Endothelial cell of umbilical vein (primary cell): ENCODE measurements around the gene PSMD13. TPM values are rescaled to one million over a fixed set of nuclear protein-coding genes. Genes with fewer than 3 reads are reported as not detected.
A peak's percentile ranks its signal among the peaks of the same experiment; 100 is the strongest.

Source experiments
- BruUV-seq: library from RNA; stranded (reverse); fragments of 400-500 nt; replicated peaks from 2 replicates; lab custom pipeline; 2021; lab: Mats Ljungman, UMichigan
- CTCF ChIA-PET: fragments of 300-600, 350-600 bp; sonication (Branson Sonifier 250); formaldehyde crosslinking; loops from one replicate; lab custom pipeline; 2021; ENCODE audit warnings: antibody characterized with exemption, inconsistent platforms; lab: Charles Lee
- POLR2A ChIA-PET: fragments of 300-600, 350-600 bp; sonication (Branson Sonifier 250); formaldehyde crosslinking; loops from one replicate; lab custom pipeline; 2021; ENCODE audit warnings: antibody characterized with exemption, inconsistent platforms; lab: Charles Lee
- DNase-seq: peaks from one replicate; pipeline ENCODE4 v3.0.0-alpha.2; 2011; ENCODE audit warnings: low read depth, low spot score
- FAIRE-seq: peaks from 2 replicates; lab custom pipeline; 2011; peaks lifted over from hg19 to GRCh38; lab: Jason Lieb, UNC
- H2AFZ ChIP-seq: 2 replicates; pipeline ENCODE4 v1.6.0; 2012; ENCODE audit warnings: low read depth, low read length, control low read depth, inconsistent platforms
- H3K27ac ChIP-seq: 2 replicates; pipeline ENCODE4 v1.5.1; 2011; ENCODE audit warnings: low read depth, mild to moderate bottlenecking, control low read depth, low read length, moderate library complexity; ENCODE audit not compliant: insufficient read depth
- H3K27me3 ChIP-seq, 2 experiments: 2 replicates each; pipeline versions ENCODE4 v1.6.0 to v1.6.1; 2011; ENCODE audit warnings: low read length in 2 of 2, mixed read lengths in 1 of 2; ENCODE audit not compliant: control insufficient read depth in 2 of 2, insufficient read depth in 2 of 2
- H3K36me3 ChIP-seq, 2 experiments: 2 replicates in 1 of 2; 3 replicates in 1 of 2; pipeline ENCODE4 v1.5.1; 2011; ENCODE audit warnings: low read length in 2 of 2, mild to moderate bottlenecking in 1 of 2, moderate library complexity in 1 of 2; ENCODE audit not compliant: control insufficient read depth in 2 of 2, insufficient read depth in 2 of 2; ENCODE audit errors: extremely low read depth in 1 of 2
- H3K4me1 ChIP-seq: 3 replicates; pipeline ENCODE4 v1.5.1; 2011; ENCODE audit warnings: mild to moderate bottlenecking, low read length; ENCODE audit not compliant: control insufficient read depth, insufficient read depth; ENCODE audit errors: extremely low read depth
- H3K4me2 ChIP-seq: 2 replicates; pipeline ENCODE4 v1.6.1; 2011; ENCODE audit warnings: low read length, control low read depth, mixed read lengths; ENCODE audit not compliant: insufficient read depth
- H3K4me3 ChIP-seq, 3 experiments: fragments of 200-600 bp in 1 of 3; sonication (generic), shearing (Covaris generic) in 1 of 3; replicated peaks in 1 of 3; 2 replicates each; pipeline ENCODE4 v1.5.1; 2011 to 2016; ENCODE audit warnings: control low read depth in 3 of 3, low read length in 3 of 3, mild to moderate bottlenecking in 2 of 3, inconsistent platforms in 1 of 3, low read depth in 1 of 3, moderate library complexity in 1 of 3; ENCODE audit not compliant: insufficient read depth in 1 of 3
- H3K79me2 ChIP-seq: 2 replicates; pipeline ENCODE4 v1.6.0; 2012; ENCODE audit warnings: low read length, inconsistent platforms; ENCODE audit not compliant: control insufficient read depth, insufficient read depth
- H3K9ac ChIP-seq: replicated peaks from 2 replicates; pipeline ENCODE3; 2011; ENCODE audit warnings: low read length, control low read depth; ENCODE audit not compliant: insufficient read depth; ENCODE audit errors: extremely low read depth
- H3K9me1 ChIP-seq: replicated peaks from 3 replicates; pipeline ENCODE4 v1.6.0; 2011; ENCODE audit warnings: mild to moderate bottlenecking, low read length; ENCODE audit not compliant: control insufficient read depth, insufficient read depth; ENCODE audit errors: extremely low read depth
- H3K9me3 ChIP-seq: replicated peaks from 2 replicates; pipeline ENCODE4 v1.5.1; 2012; ENCODE audit warnings: low read length, inconsistent platforms; ENCODE audit not compliant: control insufficient read depth, insufficient read depth
- H4K20me1 ChIP-seq: replicated peaks from 2 replicates; pipeline ENCODE3; 2011; ENCODE audit warnings: mild to moderate bottlenecking, low read length; ENCODE audit not compliant: control insufficient read depth, insufficient read depth; ENCODE audit errors: extremely low read depth
- EZH2 ChIP-seq: IDR thresholded peaks from 2 replicates; pipeline ENCODE4 v1.6.1; 2012; ENCODE audit warnings: borderline replicate concordance, low read depth, mild to moderate bottlenecking, moderate library complexity, low read length, inconsistent platforms; ENCODE audit not compliant: severe bottlenecking
- FOS ChIP-seq: IDR thresholded peaks from 2 replicates; pipeline ENCODE4 v1.6.1; 2011; ENCODE audit warnings: mild to moderate bottlenecking, low read length, moderate library complexity, borderline replicate concordance; ENCODE audit not compliant: insufficient read depth
- GATA2 ChIP-seq: IDR thresholded peaks from 2 replicates; pipeline ENCODE4 v1.7.0; 2011; ENCODE audit warnings: low read depth, mild to moderate bottlenecking, moderate library complexity, mixed read lengths, low read length; ENCODE audit not compliant: insufficient read length, insufficient read depth
- JUN ChIP-seq: IDR thresholded peaks from 2 replicates; pipeline ENCODE4 v1.6.1; 2011; ENCODE audit warnings: borderline replicate concordance, low read depth; ENCODE audit not compliant: insufficient read length, insufficient read depth
- MAX ChIP-seq: IDR thresholded peaks from 2 replicates; pipeline ENCODE4 v1.6.1; 2011; ENCODE audit not compliant: insufficient read depth, insufficient read length
- MYC ChIP-seq: IDR thresholded peaks from one replicate; pipeline ENCODE4 v1.6.1; 2011; ENCODE audit warnings: mild to moderate bottlenecking, low read depth, low read length
- POLR2A ChIP-seq: IDR thresholded peaks from 2 replicates; pipeline ENCODE4 v1.6.1; 2012; ENCODE audit warnings: low read depth, mild to moderate bottlenecking, control low read depth, low read length
- POLR2AphosphoS5 ChIP-seq: IDR thresholded peaks from 2 replicates; pipeline ENCODE4 v1.6.1; 2012; ENCODE audit warnings: low read depth, mild to moderate bottlenecking, control low read depth, low read length, moderate library complexity; ENCODE audit not compliant: insufficient read depth
- dilution Hi-C: fragments of 300-500 bp; cut with MboI; formaldehyde crosslinking; loops from one replicate; pipeline ENCODE4 v1.15.0; 2019; ENCODE audit warnings: low sequenced_read_pairs; ENCODE audit not compliant: extremely low pct_ligation_motif_present
- intact Hi-C: fragments of 100-400 bp; cut with micrococcal nuclease; formaldehyde crosslinking; loops from one replicate; pipeline ENCODE4 v1.10.0; 2022
- polyA plus RNA-seq, 4 experiments: library from polyadenylated mRNA; depleted of rRNA in 3 of 4; stranded (reverse) in 3 of 4; unstranded in 1 of 4; fragments of >200 nt; gene quantifications; 2 replicates each; pipeline versions ENCODE4 v1.2.1 to v1.2.3, GENCODE V29; 2011 to 2012; ENCODE audit warnings: missing spikeins in 1 of 4
- total RNA-seq: library from RNA; stranded (reverse); gene quantifications from 2 replicates; pipeline ENCODE4 v1.2.3, GENCODE V29; 2021
- TF ChIP-seq, protein P1 (sequence below), 2 donors: IDR thresholded peaks; 1 replicate in 1 of 2; 2 replicates in 1 of 2; pipeline ENCODE4 v1.5.1; 2011; ENCODE audit warnings: low read length in 2 of 2, mild to moderate bottlenecking in 2 of 2, moderate library complexity in 2 of 2, control low read depth in 1 of 2, inconsistent platforms in 1 of 2, low read depth in 1 of 2; ENCODE audit not compliant: insufficient read depth in 1 of 2; ENCODE audit errors: extremely low read depth in 1 of 2

PSMD13 gene
- total and polyA plus RNA-seq, 2 donors (not counting 3 experiments of a cell fraction or from before 2014, with no cell fraction given), result 168 to 214 TPM

GRCh38 chr11:250740-251299 is 14.0 kb downstream of the PSMD13 start:
- Histone ChIP-seq H3K4me3 (no peak overlapping the region), H3K9me3 (no peaks in the 10 kb centered on the region), H3K27ac (no peak overlapping the region), H3K4me2 (no peak overlapping the region), H3K36me3 (peaks cover 20 to 46% of the 10 kb centered on the region in 2 experiments), H3K79me2 (no peaks in the 10 kb centered on the region), H4K20me1 (no peaks in the 10 kb centered on the region), H3K9me1 (no peaks in the 10 kb centered on the region), H3K27me3 (no peaks in the 10 kb centered on the region), H2AFZ (no peak overlapping the region), H3K4me1 (no peaks in the 10 kb centered on the region), H3K9ac (no peak overlapping the region)
- ChIA-PET POLR2A (interaction anchor here (0.6 kb wide), 1 partner anchor 146 kb away, joined by 3 read pairs; no protein-coding TSS in a partner anchor), CTCF (interaction anchor here (0.6 to 5.0 kb wide), 30 partner anchors 11 to 200 kb away, joined by 3 to 71 read pairs (median 6); partner anchors contain the start of genes BET1L, NLRP6, PGGHG and PSMD13)
- DNase-seq (peak; percentile 61), FAIRE-seq (peak; percentile 54)
- BruUV-seq, result no TSS peak
- intact Hi-C loops (loop anchor here (2.0 to 5.0 kb wide), 2 partner anchors 106 to 196 kb away; no protein-coding TSS in a partner anchor), dilution Hi-C loops (no loop called here)
- TF ChIP-seq, protein P1, sequence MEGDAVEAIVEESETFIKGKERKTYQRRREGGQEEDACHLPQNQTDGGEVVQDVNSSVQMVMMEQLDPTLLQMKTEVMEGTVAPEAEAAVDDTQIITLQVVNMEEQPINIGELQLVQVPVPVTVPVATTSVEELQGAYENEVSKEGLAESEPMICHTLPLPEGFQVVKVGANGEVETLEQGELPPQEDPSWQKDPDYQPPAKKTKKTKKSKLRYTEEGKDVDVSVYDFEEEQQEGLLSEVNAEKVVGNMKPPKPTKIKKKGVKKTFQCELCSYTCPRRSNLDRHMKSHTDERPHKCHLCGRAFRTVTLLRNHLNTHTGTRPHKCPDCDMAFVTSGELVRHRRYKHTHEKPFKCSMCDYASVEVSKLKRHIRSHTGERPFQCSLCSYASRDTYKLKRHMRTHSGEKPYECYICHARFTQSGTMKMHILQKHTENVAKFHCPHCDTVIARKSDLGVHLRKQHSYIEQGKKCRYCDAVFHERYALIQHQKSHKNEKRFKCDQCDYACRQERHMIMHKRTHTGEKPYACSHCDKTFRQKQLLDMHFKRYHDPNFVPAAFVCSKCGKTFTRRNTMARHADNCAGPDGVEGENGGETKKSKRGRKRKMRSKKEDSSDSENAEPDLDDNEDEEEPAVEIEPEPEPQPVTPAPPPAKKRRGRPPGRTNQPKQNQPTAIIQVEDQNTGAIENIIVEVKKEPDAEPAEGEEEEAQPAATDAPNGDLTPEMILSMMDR (IDR thresholded peaks at IDR 0.05; ENCODE audit: extremely low read depth in 1 of 2, insufficient read depth in 1 of 2, low read depth in 1 of 2, low read length in 2 of 2), result peak; percentile 67 to 81
- no peak for TF ChIP-seq POLR2AphosphoS5

DNA sequence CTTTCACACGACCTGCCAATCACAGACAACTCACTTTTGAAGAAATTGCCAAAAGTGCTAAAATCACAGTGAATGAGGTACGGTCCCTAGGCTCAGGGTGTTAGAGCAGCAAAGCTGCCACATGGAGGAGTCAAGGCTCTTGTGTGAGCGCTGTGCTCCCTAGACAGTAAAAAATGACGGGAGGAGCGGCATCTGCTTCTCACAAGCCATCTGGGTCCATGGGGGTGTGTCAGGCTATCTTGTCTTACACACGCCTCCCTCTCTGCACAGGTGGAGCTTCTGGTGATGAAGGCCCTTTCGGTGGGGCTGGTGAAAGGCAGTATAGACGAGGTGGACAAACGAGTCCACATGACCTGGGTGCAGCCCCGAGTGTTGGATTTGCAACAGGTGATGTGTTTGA is 14.8 kb downstream of the PSMD13 start:
- dilution Hi-C loops, result no loop called here
- no TSS peak for BruUV-seq

More for the DNA sequence above, 14.8 kb downstream of the PSMD13 start:
- H3K36me3 ChIP-seq, result peaks cover 18 to 40% of the 10 kb centered on the region in 2 experiments
- FAIRE-seq, result no peak
- H3K27me3 ChIP-seq, result no peaks in the 10 kb centered on the region
- no peak overlapping the region for H3K9ac ChIP-seq
- no peaks in the 10 kb centered on the region for H3K9me1 ChIP-seq
- H3K4me3 ChIP-seq, result no peak overlapping the region
- no peaks in the 10 kb centered on the region for H3K4me1 ChIP-seq
- intact Hi-C loops, result loop anchor here (2.0 to 5.0 kb wide), 2 partner anchors 105 to 196 kb away; no protein-coding TSS in a partner anchor
- no peaks in the 10 kb centered on the region for H3K9me3 ChIP-seq
- TF ChIP-seq FOS (no peak), JUN (no peak), GATA2 (no peak), MYC (no peak), POLR2A (no peak), MAX (no peak), POLR2AphosphoS5 (no peak), EZH2 (no peak)
- TF ChIP-seq, protein P1 (IDR thresholded peaks at IDR 0.05; ENCODE audit: extremely low read depth in 1 of 2, insufficient read depth in 1 of 2, low read depth in 1 of 2, low read length in 2 of 2), result no peak
- POLR2A ChIA-PET, result no interaction called here
- no peak overlapping the region for H3K27ac ChIP-seq
- DNase-seq, result no peak
- no peak overlapping the region for H2AFZ ChIP-seq
- CTCF ChIA-PET, result interaction anchor here (0.7 to 5.0 kb wide), 18 partner anchors 10 to 199 kb away, joined by 3 to 71 read pairs (median 10); partner anchors contain the start of genes PSMD13 and PTDSS2
- no peak overlapping the region for H3K4me2 ChIP-seq
- no peaks in the 10 kb centered on the region for H4K20me1 ChIP-seq
- H3K79me2 ChIP-seq, result no peaks in the 10 kb centered on the region
